ENCODE data around the gene POMZP3. TPM values are rescaled to one million over a fixed set of nuclear protein-coding genes. Genes with fewer than 3 reads are reported as not detected.
"Not testable (repeated sequence)": the region's sequence is repeated elsewhere in the genome, so short reads cannot be mapped to it uniquely, and the experiment has no call there.

The POMZP3 gene
- total RNA-seq, 1 experiment from 2014 or later, result 4.5 TPM

DNA sequence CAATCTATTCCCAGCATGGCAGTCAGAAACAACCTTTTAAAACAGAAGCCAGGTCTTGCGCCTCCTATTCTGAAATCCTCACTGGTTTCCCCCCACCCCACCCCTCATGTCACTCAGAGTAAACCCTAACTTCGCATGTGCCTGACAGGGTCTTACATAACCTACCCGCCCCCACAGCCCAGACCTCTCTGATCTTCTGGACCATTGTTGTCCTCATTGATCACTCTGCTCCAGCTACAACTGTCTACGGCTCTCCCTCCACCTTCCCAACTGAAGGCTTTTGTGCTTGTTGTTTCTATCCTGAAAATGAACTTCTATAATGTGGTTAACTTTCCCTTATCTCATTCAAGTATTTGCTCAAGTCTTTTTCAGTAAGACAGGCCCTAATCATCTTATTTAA lies 66.9 kb downstream of the POMZP3 start:
- DNase-seq (ENCODE audit: low read depth, low spot score); in situ Hi-C loops (cut with HindIII; ENCODE audit: low pct_unique_long_range_greater_than_20kb, low sequenced_read_pairs): not testable (repeated sequence)

Other genes with a start within 250 kb of the POMZP3 start
- 0.59 and 0.77 TPM in 2 replicates for gene SSC4D, start 217.6 kb downstream of the POMZP3 start, total RNA-seq (2014; rRNA removed; shearing (Covaris generic))
- 5.0 and 6.6 TPM in 2 replicates for gene ZP3, start 202.3 kb downstream of the POMZP3 start, total RNA-seq (2014; rRNA removed; shearing (Covaris generic))
- 11.9 and 12.8 TPM in 2 replicates for gene DTX2, start 165.6 kb downstream of the POMZP3 start, total RNA-seq (2014; rRNA removed; shearing (Covaris generic))
- gene UPK3B, start 116.7 kb downstream of the POMZP3 start, total RNA-seq (2014; rRNA removed; shearing (Covaris generic)), result not detected in 2 replicates
- not detected in 2 replicates for gene SPDYE16, start 84.0 kb downstream of the POMZP3 start, total RNA-seq (2014; rRNA removed; shearing (Covaris generic))